ENCODE data around the gene UBASH3A.

DNA sequence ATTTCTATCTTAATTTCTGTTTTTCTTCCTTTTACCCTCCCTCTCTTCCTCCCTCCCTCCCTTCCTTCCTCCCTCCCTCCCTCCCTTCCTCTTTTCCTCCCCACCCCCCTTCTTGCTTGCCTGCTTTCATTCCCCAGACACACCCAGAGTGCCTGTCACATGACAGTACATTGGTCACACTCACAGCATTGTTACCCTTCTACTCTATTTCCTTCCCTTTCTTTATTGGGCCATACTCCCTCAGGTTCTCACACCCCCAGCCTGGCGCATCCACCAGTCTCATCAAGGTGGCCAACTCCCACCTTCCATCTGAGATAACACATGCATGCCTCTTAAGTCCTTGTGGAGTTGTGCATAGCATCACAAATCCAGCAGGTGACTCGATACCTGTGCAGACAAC is 18.7 kb upstream of the UBASH3A start:
- TF ChIP-seq, protein P1, sequence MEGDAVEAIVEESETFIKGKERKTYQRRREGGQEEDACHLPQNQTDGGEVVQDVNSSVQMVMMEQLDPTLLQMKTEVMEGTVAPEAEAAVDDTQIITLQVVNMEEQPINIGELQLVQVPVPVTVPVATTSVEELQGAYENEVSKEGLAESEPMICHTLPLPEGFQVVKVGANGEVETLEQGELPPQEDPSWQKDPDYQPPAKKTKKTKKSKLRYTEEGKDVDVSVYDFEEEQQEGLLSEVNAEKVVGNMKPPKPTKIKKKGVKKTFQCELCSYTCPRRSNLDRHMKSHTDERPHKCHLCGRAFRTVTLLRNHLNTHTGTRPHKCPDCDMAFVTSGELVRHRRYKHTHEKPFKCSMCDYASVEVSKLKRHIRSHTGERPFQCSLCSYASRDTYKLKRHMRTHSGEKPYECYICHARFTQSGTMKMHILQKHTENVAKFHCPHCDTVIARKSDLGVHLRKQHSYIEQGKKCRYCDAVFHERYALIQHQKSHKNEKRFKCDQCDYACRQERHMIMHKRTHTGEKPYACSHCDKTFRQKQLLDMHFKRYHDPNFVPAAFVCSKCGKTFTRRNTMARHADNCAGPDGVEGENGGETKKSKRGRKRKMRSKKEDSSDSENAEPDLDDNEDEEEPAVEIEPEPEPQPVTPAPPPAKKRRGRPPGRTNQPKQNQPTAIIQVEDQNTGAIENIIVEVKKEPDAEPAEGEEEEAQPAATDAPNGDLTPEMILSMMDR (IDR thresholded peaks at IDR 0.05; ENCODE audit: low read length), result no peak
- no peak for TF ChIP-seq EZH2 (IDR thresholded peaks at IDR 0.05; ENCODE audit: borderline replicate concordance, low read length)
